ENCODE measurements around the gene YAF2.
"Not testable (repeated sequence)": the region's sequence is repeated elsewhere in the genome, so short reads cannot be mapped to it uniquely, and the experiment has no call there.

The YAF2 gene

DNA sequence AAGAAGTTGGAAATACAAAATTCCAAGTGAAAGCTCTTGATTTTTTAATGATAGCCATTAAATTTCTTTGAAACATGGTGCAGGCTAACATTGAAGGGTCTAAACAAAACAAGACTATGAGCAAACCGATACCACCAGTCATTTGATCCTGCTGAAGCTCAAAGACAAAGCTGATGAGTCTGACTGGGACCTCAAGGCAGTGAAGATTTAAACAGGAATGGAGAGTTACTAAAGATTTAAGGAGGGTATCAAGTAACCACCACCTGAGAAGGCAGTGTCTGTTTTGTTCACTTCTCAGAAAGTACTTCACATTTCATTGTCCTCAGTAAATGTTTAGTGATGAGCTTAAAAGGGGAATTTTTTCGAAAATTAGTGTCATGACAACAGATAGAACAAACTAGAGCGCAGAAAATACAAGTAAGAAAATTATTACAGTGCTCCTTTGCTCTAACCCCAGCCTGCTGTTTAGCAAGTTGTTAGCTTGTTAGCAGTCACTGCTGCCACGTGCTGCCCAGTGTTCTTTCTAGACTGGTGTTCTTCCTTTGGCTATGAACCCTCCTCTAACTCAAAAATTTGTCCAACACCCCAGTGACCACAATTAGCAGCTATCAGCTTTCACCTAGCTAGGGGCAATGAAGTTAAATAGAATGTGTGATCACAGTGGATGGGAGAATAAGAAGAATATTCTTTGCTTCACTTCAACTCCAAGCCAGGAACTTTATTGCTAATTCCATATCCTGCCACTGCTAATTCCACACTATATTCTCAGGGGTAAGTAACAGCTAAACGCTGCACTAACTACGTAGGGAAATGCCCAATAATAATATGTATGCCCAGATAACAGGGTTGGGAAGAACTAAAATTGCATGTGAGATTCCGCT is 41.1 kb downstream of the YAF2 start:
- no peak for DNase-seq (ENCODE audit: low read depth in 2 of 2)

DNA sequence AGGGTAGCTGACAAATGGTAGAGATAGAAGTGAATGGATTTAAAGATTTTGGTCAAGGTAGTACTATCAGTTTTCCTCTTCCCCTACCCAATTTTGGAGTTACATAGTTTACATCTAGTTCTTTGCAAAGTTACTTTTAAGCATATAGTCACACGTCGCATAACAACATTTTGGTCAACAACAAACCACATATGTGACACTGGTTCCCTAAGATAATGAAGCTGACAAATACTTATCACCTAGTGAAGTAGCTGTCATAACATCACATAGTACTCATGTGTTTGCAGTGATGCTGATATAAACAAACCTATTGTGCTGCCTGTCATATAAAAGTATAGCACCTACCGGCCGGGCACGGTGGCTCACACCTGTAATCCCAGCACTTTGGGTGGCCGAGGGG is 45.4 kb downstream of the YAF2 start:
- DNase-seq (ENCODE audit: low read depth in 2 of 2): no peak

DNA sequence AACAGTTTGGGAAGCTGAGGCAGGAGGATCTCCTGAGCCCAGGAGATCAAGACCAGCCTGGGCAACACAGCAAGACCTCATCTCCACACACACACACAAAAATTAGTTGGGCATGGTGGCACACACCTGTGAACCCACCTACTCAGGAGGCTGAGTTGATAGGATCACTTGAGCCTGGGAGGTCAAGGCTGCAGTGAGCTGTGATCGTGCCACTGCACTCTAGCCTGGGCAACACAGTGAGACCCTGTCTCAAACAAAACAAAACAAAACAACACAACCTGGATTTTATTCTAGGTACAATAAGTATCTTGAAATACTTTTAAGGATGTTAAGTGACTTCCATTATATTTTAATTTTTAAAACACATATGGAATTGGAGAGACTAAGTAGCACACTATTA is 45.8 kb downstream of the YAF2 start:
- DNase-seq (ENCODE audit: low read depth in 2 of 2): no peak

DNA sequence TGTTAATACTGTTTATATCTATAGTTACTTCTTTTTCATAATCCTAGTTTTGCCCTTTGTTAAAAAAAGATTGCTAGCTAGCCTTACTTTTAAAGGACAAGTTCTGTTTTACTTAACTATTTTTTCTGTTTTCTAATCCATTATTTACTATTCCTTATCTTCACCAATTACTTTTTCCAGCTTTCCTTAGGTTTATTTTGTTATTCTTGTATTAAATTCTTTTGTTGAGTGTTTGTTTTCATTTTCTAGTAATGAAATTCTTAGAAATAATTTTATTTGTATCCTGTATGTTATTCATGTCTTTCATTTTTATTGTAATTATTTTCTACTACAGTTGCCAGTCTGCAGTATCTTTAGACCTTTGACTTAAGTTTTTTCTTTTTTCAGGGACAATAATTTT is 47.7 kb downstream of the YAF2 start:
- DNase-seq (ENCODE audit: low read depth in 2 of 2): no peak

DNA sequence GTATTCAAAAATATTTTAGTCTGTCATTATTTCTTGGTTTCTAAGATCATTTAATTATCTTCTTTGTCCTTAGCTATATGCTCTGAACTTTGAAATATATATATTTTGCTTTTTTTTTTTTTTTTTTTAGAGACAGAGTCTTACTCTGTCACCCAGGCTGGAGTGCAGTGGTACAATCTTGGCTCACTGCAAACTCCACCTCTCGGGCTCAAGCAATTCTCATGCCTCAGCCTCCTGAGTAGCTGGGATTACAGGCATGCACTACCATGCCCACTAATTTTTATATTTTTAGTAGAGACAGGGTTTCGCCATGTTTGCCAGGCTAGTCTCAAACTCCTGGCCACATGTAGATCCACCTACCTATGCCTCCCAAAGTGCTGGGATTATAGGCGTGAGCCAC is 49.8 kb downstream of the YAF2 start:
- DNase-seq (ENCODE audit: low read depth in 2 of 2): not testable (repeated sequence)

DNA sequence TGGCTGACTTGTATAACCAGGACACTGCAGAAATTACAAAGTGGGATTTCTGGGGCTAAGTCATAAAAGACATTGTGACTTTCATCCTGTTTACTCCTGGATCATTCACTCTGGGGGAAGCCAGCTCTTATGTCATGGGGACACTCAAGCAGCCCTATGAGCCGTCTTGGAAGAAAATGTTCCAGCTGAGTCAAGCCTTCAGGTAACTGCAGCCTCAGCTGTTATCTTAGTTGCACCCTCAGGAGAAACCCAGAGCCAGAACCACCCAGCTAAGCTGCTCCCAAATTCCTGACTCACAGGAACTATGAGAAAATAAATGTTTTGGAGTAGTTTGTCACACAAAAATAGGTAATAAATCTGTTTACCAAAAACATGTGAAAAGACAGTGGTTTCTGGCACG is 50.2 kb downstream of the YAF2 start:
- DNase-seq (ENCODE audit: low read depth in 2 of 2): no peak

DNA sequence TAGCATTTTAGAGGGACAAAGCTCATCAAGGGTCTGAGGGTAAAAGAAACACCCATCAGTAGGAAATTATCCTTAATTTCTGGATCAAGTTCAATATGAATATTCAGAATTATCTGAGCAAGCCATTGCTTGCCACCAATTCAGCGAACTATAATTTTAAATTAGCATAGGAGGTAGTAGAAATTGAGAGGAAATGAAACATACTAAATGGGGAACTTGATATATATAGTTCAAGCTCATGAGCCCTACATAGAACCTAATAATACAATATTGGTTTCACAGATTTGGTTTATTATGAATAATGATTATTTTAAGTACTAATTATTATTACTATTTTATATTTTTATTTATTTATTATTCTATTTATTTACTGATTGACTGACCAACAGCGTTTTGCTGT is 51.3 kb downstream of the YAF2 start:
- DNase-seq (ENCODE audit: low read depth in 2 of 2): no peak

DNA sequence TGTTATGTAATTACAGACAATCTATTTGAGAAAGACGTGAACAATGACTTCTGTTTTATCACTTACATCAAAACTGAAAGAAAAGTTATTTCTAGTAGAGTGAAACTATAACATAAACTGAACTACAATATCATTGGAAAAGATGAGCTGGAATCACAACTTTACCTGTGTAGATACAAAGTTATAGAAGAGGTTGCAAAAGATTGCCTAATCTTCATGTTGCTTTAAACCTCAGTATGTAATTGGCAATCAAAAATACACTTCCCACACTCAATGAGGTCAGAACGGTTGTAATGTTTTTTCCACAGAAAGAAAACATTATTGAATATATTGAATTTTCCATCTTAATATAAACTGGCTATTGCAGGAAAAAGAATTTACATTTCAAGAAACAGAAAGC is 55.7 kb downstream of the YAF2 start:
- DNase-seq (ENCODE audit: low read depth in 2 of 2): no peak

DNA sequence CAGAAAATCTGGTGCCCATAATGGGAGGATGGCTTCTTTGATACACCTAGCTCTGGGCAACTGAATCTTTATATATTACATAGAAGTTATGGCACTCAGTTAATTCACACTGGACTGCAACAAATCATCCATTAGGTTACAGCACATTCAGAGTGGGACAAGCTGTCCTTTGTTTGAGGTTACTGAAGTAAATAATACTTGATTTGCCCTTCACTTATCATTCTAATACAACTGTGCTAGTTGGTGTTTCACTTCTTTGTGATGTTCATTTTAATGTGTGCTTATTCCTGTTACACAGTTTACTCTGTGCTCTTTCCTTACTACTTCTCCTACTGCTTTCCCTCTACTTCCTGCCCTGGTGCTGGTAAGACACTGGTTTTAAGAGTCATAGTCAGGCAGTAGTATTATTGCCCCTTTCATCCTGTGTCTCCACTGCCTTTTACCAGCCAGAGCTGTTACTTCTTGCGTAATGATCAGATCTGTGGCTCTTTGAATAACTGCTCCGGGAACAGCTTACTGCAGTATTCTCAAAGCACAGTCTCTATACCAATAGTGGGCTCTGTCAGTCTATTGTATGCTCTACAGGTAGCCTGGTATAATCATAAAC is 57.0 kb downstream of the YAF2 start:
- no peak for DNase-seq (ENCODE audit: low read depth in 2 of 2)

DNA sequence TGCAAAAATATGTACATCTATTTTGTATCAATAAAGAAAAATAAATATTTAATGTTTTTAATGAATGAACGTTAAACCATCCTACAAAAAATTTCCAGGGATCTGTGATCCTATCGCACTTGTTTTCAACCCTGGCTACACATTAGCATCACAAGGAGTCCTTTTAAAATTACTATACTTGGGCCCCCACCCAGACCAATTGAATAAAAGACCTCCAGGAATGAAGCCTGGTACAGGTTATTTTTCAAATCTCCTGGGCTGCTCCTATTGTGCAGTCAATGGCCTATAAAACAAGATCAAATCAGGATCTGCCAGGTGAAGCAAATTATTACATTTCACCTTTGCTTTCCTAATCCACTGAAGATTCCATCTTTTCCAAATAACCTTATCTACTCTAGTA is 59.9 kb downstream of the YAF2 start:
- DNase-seq (ENCODE audit: low read depth in 2 of 2): no peak

DNA sequence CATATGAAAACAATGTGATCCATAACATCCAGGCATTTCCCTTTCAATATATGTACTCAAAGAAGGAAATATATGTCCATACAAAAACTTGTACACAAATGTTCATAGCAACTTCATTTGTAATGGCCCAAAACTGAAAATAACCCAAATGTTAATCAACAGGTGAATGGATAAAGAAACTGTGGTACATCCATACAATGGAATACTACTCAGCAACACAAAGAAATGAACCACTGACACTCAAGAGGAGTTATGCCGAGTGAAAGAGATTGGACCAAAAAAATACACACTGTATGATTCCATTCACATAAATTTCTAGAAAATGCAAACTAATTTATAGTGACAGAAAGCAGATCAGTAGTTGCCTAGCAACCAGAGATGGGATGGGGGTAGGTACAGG is 63.1 kb downstream of the YAF2 start:
- DNase-seq (ENCODE audit: low read depth in 2 of 2): no peak

DNA sequence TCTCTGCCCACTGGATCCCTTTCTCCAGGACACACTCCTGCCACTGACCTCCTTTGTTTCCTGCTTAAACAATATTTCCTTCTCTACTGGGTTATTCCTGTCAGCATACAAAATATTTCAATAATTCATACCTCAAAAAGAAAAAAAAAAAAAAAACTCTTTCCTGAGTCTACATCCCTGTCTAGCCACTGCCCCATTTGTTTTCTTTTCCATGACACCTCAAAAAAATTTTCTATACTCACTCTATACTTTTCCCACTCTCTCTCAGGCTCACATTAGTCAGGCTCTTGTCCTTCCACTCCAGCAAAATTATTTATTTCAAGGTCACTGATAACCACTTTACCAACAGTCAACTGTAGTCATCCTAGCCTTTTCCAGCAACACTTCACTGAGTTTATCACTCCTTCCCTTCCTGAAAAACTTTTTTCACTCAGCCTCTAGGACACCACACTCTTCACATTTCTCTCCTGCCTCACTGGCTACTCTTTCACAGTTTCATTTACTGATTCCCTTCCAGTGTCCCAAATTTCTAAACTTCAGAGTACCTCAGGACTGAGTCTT is 64.0 kb downstream of the YAF2 start:
- no peak for DNase-seq (ENCODE audit: low read depth in 2 of 2)

DNA sequence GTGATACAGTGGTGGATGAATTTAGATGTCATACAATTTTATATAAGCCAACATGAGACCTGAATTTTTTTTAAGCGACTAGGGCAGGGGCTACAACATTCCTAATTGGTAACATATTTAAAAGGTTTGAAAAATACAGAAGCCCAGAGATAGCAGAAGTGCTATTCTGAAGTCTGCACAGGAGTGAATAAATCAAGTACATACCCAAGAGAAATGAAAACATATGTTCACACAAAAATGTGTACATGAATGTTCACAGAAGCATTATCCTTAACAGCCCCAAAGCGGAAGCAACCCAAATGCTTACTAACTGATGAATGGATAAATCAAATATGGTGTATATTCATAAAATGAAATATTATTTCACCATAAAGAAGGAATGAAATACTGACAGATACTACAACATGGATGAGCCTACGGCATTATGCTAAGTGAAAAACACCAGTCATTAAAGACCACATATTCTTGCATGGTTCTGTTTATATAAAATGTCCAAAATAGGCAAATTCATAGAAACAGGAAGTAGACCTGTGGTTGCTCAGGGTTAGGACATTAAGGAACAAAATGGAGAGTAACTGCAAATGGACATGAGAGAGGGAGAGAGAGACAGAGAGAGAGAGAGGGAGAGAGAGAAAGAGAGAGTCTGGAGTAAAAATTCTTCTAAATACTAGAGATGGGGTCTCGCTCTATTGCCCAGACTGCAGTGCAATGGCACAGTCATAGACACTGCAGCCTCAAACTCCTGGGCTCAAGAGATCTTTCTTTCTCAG is 65.4 kb downstream of the YAF2 start:
- no peak for DNase-seq (ENCODE audit: low read depth in 2 of 2)

DNA sequence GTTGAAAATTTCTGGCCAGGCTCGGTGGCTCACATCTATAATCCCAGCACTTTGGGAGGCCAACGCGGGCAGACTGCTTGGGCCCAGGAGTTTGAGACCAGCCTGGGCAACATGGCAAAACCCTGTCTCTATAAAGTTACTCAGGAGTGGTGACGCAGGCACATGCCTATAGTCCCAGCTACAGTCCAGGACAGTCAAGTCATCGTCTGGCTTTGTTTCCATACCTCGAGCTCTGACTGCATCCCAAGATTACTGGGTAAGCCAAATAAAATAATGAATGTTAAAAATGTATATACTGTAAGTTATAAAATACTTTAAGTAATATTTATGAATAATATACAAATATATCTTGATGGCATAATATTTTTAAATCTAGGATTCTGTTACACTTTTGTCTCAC is 70.3 kb downstream of the YAF2 start:
- no peak for DNase-seq (ENCODE audit: low read depth in 2 of 2)

DNA sequence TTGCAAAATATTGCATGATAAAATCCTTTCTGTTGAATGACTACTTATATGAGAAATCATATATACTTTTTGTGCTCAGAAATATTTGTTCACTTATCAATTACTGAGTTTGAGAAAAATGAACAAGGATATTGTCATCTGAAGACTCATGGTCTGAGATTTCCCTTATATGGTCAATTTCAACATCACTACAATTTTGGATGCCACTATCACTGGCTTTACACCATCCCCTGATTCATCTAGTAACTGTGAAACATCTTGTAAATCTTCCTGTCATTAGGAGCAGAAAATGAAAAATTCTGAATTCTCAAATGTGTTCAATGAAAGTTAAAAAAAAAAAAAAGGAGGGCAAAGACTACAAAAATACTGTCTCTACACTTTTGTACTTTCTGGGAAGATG is 71.5 kb downstream of the YAF2 start:
- no peak for DNase-seq (ENCODE audit: low read depth in 2 of 2)

DNA sequence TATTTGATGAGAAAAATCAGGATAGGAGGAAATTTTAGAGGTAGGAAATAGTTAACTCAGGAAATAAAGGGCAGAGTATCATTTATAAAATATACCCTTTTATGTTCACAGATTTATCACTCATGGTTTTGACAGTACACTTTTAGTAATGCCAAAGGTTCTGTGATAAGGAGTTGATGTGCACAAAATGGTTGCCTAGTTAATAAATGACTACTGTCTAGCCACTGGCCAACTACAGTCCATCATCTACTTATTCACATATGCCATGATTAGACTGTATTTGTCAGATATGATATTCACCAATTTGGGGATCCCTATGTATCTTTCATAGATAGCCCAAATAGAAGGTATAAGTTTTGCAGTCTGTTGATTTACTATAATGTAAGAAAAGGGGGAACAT is 74.1 kb downstream of the YAF2 start:
- no peak for DNase-seq (ENCODE audit: low read depth in 2 of 2)

DNA sequence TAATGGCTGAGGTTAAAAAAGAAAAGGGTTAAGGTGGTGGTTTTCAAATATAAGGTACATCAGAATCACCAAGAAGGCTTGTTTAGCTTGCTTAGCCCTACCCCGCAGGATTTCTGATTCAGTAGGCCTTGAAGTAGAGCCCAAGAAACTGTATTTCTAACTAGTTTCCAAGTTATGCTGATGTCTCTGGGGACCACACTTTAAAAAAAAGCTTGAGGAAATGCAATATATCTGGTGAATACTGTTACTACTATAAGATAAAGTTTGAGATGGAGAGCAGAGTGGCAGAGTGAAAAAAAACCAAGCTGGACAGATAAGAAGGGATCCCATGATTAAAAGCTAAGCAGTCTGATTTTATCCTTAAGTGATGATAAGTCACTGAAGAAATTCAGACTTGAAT is 75.1 kb downstream of the YAF2 start:
- DNase-seq (ENCODE audit: low read depth in 2 of 2): no peak

DNA sequence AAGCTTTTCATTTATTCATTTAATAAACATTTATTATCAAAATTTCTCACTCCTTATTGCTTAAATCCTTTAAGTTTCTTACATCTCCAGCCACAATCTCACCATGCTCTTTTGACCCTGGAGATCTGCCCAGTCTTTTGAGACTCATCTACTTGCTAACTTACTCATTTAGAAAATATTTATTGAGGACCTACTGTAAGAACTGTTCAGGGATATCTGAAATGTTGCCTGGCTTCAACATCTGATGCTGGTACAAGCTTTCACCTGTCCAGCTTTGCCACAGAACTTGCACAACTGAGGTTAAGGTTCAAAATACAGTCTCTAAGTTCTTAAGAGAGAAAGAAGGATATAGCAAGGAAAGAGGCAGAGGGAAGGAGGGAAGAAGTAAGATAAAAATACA is 75.9 kb downstream of the YAF2 start:
- DNase-seq (ENCODE audit: low read depth in 2 of 2): no peak

DNA sequence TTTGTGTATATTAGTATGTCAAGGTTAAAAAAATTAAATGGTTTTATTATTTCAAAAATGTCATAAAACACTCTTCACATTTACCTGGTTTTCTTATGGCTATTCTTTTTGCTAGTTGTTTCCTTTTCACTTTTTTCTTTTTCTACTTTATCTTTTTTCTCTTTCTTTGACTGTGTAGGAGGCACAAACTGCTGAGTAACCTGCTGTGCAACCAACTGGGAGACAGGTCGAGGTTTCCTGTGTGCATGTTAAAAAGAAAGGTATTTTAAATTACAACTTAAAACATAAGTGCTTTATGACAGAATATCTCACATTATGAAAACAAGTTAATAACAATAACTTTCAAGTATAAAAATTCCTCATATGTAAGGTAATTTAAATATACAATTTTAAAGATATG is 76.5 kb downstream of the YAF2 start:
- no peak for DNase-seq (ENCODE audit: low read depth in 2 of 2)

DNA sequence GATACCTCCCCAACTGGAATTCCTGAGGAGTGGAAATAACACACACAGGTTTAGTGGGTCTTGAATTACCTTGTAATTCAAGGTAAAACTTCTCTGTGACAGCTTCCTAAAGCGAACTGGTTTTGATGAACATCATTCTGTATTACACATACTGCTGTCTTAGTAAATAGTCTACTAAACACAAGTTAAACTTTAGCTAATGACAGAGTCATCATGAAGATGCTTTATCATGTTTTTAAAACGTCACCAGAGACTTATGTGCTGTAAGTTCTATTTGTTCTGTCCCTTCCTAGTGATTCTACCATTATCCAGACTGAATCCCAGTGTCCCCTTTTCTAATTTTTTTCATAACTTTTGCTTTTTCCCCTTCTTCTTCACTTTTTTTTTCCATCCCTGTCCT is 81.8 kb downstream of the YAF2 start:
- no peak for DNase-seq (ENCODE audit: low read depth in 2 of 2)

DNA sequence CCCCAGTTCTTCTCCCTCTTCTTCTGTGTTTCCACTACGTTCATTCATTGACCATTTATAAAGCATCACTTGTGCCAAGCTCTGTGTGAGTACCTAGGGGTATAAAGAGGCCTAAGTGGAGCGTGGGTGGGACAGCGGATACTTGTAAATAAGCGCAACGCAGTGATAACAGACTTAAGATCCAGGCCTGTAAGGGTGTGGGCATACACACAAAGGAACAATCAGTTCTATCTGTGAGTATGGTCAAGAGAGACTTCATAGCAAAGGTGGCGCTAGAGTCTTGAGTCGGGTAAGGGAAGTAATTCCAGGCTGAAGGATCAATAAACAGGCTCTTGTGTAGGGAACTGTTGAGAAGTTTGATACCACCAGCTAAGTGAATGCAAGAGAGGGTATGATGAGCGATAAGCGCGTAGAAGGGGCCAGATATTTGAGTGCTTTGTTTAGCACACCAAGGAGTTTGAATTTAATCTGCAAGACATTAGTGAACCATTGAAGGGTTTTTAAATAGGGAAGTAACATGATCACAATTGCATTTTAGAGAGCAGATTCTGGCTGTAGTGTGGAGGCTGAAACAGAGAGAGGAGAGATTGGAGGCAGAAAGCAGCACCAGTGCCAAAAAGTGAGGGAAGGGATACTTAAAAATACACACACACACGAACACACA is 92.4 kb downstream of the YAF2 start:
- no peak for DNase-seq (ENCODE audit: low read depth in 2 of 2)

DNA sequence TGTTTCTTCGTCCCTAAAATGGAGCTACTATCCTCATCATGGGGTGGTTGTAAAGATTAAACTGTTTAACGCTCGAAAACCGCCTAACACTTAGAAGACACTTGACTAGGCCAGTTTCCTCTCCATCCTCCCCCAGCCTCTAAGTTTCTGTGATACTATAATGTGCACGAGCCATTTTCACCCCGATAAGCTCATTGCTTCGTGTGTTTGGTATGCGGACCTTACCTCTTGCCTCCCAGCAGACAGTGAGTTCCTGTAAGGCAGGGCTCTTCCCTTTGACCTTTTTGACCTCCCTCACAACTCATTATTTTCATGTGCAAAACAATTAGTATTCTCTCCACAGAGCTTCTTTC is 92.9 kb downstream of the YAF2 start:
- no peak for DNase-seq (ENCODE audit: low read depth in 2 of 2)
